ENCODE measurements around the gene IDE. TPM values are rescaled to one million over a fixed set of nuclear protein-coding genes. Genes with fewer than 3 reads are reported as not detected.

The IDE gene
- total RNA-seq, 4 donors from 2014 or later, result 27.7 to 47.3 (median 41.2) TPM

- Histone ChIP-seq H3K27me3 (no peaks in the 10 kb centered on the region), H3K4me3 (no peak overlapping the region), H3K9me3 (no peaks in the 10 kb centered on the region), H3K36me3 (peaks cover 0 to 7% of the 10 kb centered on the region in 2 donors), H3K27ac (no peak overlapping the region), H3K4me1 (peaks cover 0 to 40% (median 9%) of the 10 kb centered on the region in 3 donors)
- 88% methylated on average over 4 of the region's 4 CpGs; no CpG with 5 or more reads in 1 of the 2 donors for whole genome bisulfite sequencing, 2 donors (ENCODE audit: low coverage in 1 of 2)
- ATAC-seq, result no peak
- no peak for TF ChIP-seq EP300 (IDR thresholded peaks at IDR 0.05)
- TF ChIP-seq CTCF (IDR thresholded peaks at IDR 0.05), result no peak
- no peak for TF ChIP-seq POLR2AphosphoS5 (IDR thresholded peaks at IDR 0.05)
- no peak for TF ChIP-seq POLR2A (IDR thresholded peaks at IDR 0.05)
Measured at GRCh38 chr10:92567952-92568600, 5.8 kb downstream of the IDE start.

- Histone ChIP-seq H3K27ac (no peak overlapping the region), H3K4me3 (no peak overlapping the region), H3K27me3 (no peaks in the 10 kb centered on the region), H3K36me3 (peaks cover 0 to 40% of the 10 kb centered on the region in 2 donors), H3K9me3 (no peaks in the 10 kb centered on the region), H3K4me1 (peaks cover 0 to 4% (median 0%) of the 10 kb centered on the region in 3 donors)
- TF ChIP-seq EP300 (IDR thresholded peaks at IDR 0.05) (no peak), POLR2A (IDR thresholded peaks at IDR 0.05) (no peak), POLR2AphosphoS5 (IDR thresholded peaks at IDR 0.05) (no peak), CTCF (IDR thresholded peaks at IDR 0.05) (no peak)
- no peak for ATAC-seq
Measured at GRCh38 chr10:92562424-92562823, 11.5 kb downstream of the IDE start.

GRCh38 chr10:92559046-92559445 is 14.8 kb downstream of the IDE start:
- TF ChIP-seq POLR2A (IDR thresholded peaks at IDR 0.05), result no peak
- TF ChIP-seq EP300 (IDR thresholded peaks at IDR 0.05), result no peak
- no peak for TF ChIP-seq CTCF (IDR thresholded peaks at IDR 0.05)
- TF ChIP-seq POLR2AphosphoS5 (IDR thresholded peaks at IDR 0.05), result no peak
- H3K9me3 ChIP-seq, result peaks cover 0 to 6% (median 0%) of the 10 kb centered on the region in 3 donors
- H3K27me3 ChIP-seq, result no peaks in the 10 kb centered on the region
- ATAC-seq, result no peak
- peaks cover 0 to 73% of the 10 kb centered on the region in 2 donors for H3K36me3 ChIP-seq
- WGBS, 2 donors (ENCODE audit: low coverage in 1 of 2), result 86 to 100% methylated on average over 4 of the region's 4 CpGs
- no peak overlapping the region for H3K4me3 ChIP-seq
- no peaks in the 10 kb centered on the region for H3K4me1 ChIP-seq
- H3K27ac ChIP-seq, result no peak overlapping the region

GRCh38 chr10:92553959-92554358 is 19.9 kb downstream of the IDE start:
- Histone ChIP-seq H3K27me3 (no peaks in the 10 kb centered on the region), H3K4me1 (peaks cover 0 to 5% (median 0%) of the 10 kb centered on the region in 3 donors), H3K36me3 (peaks cover 0 to 69% of the 10 kb centered on the region in 2 donors), H3K27ac (no peak overlapping the region), H3K4me3 (no peak overlapping the region), H3K9me3 (peaks cover 0 to 12% (median 0%) of the 10 kb centered on the region in 3 donors)
- no peak for ATAC-seq
- no peak for TF ChIP-seq CTCF (IDR thresholded peaks at IDR 0.05)
- TF ChIP-seq POLR2AphosphoS5 (IDR thresholded peaks at IDR 0.05), result no peak
- no peak for TF ChIP-seq POLR2A (IDR thresholded peaks at IDR 0.05)
- no peak for TF ChIP-seq EP300 (IDR thresholded peaks at IDR 0.05)
- 94 to 100% methylated on average over 2 of the region's 2 CpGs for WGBS, 2 donors (ENCODE audit: low coverage in 1 of 2)

GRCh38 chr10:92552310-92552709 is 21.6 kb downstream of the IDE start:
- H3K27ac ChIP-seq, result no peak overlapping the region
- WGBS, 2 donors (ENCODE audit: low coverage in 1 of 2), result 89 to 96% methylated on average over 4 to 5 of the region's 5 CpGs
- peaks cover 0 to 59% of the 10 kb centered on the region in 2 donors for H3K36me3 ChIP-seq
- no peak overlapping the region for H3K4me3 ChIP-seq
- ATAC-seq, result no peak
- H3K4me1 ChIP-seq, result peaks cover 0 to 5% (median 0%) of the 10 kb centered on the region in 3 donors
- no peaks in the 10 kb centered on the region for H3K27me3 ChIP-seq
- peaks cover 0 to 12% (median 0%) of the 10 kb centered on the region in 3 donors for H3K9me3 ChIP-seq
- TF ChIP-seq POLR2A (IDR thresholded peaks at IDR 0.05) (no peak), EP300 (IDR thresholded peaks at IDR 0.05) (no peak), CTCF (IDR thresholded peaks at IDR 0.05) (no peak), POLR2AphosphoS5 (IDR thresholded peaks at IDR 0.05) (no peak)

Data from gastroesophageal sphincter (tissue), 4 donors.